ENCODE data around the gene PDE4B.

DNA sequence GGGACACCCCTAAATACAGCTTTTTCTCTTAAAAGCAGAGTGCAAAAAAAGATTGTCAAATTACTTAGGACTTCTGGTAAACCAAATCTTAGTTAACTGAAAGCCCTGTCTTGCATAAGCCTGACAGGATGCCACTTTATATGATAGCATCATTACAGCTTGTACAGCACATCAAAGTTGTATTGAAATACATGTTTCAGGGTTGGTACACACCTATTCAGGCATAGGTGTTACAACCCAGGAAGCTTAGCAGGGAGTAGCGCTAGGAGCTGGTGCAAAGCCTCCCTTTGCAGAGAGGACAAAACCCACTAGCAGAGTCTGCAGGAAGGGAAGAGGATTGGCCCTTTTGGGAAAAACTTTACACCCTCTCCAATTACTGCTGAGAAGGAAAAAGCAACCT, 482.4 kb downstream of the PDE4B start:
- TF ChIP-seq, protein P1, sequence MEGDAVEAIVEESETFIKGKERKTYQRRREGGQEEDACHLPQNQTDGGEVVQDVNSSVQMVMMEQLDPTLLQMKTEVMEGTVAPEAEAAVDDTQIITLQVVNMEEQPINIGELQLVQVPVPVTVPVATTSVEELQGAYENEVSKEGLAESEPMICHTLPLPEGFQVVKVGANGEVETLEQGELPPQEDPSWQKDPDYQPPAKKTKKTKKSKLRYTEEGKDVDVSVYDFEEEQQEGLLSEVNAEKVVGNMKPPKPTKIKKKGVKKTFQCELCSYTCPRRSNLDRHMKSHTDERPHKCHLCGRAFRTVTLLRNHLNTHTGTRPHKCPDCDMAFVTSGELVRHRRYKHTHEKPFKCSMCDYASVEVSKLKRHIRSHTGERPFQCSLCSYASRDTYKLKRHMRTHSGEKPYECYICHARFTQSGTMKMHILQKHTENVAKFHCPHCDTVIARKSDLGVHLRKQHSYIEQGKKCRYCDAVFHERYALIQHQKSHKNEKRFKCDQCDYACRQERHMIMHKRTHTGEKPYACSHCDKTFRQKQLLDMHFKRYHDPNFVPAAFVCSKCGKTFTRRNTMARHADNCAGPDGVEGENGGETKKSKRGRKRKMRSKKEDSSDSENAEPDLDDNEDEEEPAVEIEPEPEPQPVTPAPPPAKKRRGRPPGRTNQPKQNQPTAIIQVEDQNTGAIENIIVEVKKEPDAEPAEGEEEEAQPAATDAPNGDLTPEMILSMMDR (optimal IDR thresholded peaks at IDR 0.05 in 1 of 3, IDR thresholded peaks at IDR 0.05 in 1 of 3, conservative IDR thresholded peaks at IDR 0.05 in 1 of 3; ENCODE audit: extremely low read depth in 1 of 3, insufficient read depth in 2 of 3, low read length in 3 of 3), result no peak
- TF ChIP-seq EZH2 (IDR thresholded peaks at IDR 0.05; ENCODE audit: low read length), result no peak

All from keratinocyte (primary cell).